DMS 273 (cell line): ENCODE measurements around the gene CCDC13.

Source experiments
- DNase-seq: peaks from one replicate; lab custom pipeline; 2025; ENCODE audit not compliant: unreplicated experiment; lab: John Stamatoyannopoulos, UW

The CCDC13 gene

GRCh38 chr3:42799376-42799775 lies 26.3 kb upstream of the CCDC13 start:
- peak; percentile 4 for DNase-seq

- no peak for DNase-seq
These were observed 23.4 kb upstream of the CCDC13 start for GRCh38 chr3:42796332-42796885.

DNA sequence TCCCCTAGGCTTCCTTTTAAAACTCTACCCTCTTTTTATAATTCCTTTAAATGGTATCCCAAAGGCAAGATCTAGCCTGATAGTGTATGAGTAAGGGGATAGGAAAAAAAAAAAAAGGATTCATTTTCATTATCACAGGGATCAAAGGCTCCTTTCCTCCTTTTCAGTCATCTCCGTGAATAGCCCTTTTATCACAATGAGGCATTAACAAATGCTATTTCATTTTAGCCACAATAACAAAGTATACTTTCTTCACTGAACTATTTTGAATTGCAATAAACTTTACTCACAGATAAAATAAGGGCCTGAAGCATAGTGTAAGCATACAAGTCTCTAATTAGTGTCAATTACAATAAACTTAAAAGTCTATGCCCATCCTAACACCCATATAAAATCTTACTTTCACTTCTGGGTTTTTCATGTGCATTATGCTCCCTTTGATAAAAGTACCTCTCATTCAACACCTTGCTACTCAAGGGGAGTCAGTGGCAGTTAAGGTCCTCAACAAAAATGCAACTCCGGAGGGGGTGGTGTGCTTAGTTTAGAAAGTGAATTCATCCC lies 22.6 kb upstream of the CCDC13 start:
- no peak for DNase-seq

DNA sequence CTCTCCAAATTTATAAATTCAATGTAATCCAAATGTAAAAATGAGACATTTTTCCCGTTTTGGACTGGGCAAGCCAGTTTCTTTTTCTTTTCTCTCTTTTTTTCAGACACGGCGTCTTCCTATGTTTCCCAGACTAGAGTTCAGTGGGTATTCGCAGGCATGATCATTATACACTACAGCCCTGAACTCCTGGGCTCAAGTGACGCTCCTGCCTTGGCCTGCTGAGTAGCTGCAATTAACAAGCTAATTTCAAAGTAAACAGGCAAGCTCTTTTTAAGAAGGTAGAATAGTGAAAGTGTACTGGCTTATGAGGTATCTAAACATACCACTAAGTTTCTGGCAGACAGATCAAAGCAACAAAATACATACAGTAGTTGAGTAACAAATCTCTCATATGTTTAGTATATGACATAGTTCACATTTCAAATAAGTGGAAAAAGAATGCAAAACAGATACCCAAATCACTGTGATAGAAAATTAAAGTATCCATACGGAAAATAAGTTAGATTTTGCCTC lies 17.7 kb upstream of the CCDC13 start:
- no peak for DNase-seq

- no peak for DNase-seq
These were observed 13.6 kb upstream of the CCDC13 start for GRCh38 chr3:42786631-42787030.

GRCh38 chr3:42786212-42786611 lies 13.2 kb upstream of the CCDC13 start:
- no peak for DNase-seq

DNA sequence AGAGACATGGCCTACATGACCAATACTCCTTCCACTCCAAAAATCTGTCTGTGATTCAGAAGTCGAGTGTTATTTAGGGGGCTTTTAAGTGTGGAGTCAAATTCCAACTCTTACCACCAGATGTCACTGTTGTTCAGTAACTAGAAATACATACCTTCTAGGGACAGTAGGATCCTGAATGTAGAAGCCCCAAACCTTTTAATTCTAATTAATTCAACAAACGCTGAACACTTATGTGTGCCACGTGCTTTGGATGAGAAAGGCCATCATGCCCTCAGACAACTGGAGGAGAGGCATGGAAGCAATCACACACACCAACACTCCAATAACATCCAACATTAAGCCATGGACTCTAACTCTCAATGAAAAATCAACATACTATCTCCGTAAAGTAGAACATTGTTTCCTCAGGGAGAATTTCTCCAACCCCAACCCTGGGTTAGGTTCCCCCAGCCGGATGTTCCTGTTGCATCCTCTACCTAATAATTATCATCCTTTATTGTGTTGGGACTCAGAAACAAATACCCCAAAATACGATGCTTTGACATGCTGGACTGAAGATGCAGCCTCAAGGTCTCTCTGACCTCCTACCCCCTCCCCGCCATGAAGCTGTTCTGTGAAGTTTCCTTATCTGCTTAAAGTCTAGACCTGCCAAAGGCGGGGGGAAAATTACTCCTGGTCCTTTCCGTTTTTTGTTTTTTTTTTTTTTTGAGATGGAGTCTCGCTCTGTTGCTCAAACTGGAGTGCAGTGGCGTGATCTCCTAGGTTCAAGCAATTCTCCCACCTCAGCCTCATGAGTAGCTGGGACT lies 8.0 kb upstream of the CCDC13 start:
- peak; percentile 80 for DNase-seq

- DNase-seq, result no peak
These were observed 7.3 kb upstream of the CCDC13 start for GRCh38 chr3:42780398-42780797.

DNA sequence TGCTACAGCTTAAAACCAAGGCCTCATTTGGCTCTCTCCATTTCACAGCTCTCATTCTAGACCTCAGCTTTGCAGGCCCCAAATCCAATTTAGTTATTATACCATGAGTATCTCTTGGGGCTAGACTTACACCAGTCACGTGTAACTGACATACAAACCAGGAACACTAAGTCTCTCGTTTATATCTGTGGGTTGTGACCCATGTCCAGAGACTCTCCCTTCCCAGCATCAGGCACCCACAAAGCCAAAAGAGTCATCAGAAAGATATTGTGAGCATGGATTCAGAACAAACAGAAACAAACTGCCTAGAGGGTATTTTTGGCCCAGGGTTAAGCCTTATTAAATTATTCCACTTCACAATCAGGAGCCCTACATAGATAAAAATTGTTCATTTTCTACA lies 5.6 kb upstream of the CCDC13 start:
- DNase-seq, result no peak

- DNase-seq, result no peak
These were observed 327 bp upstream of the CCDC13 start for GRCh38 chr3:42773409-42773751.

GRCh38 chr3:42771271-42771670 lies 1.8 kb downstream of the CCDC13 start:
- DNase-seq, result no peak

DNA sequence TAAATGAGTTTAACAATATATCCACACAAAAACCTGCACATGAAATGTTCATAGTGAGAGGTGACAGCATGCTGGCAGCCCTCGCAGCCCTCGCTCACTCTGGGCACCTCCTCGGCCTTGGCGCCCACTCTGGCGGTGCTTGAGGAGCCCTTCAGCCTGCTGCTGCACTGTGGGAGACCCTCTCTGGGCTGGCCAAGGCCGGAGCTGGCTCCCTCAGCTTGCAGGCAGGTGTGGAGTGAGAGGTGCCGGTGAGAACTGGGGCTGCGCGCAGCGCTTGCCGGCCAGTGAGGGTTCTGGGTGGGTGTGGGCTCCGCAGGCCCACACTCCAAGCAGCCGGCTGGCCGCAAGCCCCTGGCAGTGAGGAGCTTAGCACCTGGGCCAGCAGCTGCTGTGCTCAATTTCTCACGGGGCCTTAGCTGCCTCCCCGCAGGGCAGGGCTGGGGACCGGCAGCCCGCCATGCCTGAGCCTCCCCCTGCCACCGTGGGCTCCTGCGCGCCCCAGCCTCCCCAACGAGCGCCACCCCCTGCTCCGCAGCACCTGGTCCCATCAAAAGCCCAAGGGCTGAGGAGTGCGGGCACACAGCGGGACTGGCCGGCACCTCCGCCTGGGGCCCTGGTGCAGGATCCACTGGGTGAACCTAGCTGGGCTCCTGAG lies 3.4 kb downstream of the CCDC13 start:
- DNase-seq, result no peak

DNA sequence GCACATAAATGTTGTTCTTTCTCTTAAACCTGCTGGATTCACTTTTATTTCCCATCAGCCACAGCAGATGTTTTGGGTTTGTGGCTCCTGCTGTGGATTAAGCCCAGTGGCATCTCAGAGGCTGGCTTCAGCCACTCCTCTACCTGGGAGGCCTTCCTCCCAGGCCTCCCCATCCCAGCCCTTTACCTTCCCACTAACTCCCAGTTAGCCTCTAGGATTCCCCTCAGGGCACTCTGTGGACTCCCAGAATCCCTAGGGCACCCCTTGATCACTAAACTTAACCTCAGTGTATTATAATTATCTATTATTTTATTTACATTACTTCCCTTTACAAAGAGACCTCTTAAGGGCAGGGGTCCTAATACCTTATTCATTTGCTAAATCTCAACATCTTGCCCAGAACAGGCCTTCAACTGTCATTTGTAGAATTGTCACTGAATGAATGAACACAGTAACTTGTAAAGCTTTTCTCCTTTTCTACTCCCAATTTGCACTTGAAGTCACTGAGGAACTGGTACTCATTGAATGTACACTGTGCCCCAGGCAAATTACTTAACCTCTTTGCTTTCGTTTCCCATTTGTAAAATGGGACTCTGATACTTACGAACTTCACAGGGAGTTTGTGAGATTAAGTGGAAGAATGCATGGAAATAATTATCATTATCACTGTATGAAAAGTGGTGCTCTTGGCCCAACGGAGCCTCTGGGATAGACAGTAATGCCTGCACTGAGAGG lies 8.3 kb downstream of the CCDC13 start:
- DNase-seq, result no peak

DNA sequence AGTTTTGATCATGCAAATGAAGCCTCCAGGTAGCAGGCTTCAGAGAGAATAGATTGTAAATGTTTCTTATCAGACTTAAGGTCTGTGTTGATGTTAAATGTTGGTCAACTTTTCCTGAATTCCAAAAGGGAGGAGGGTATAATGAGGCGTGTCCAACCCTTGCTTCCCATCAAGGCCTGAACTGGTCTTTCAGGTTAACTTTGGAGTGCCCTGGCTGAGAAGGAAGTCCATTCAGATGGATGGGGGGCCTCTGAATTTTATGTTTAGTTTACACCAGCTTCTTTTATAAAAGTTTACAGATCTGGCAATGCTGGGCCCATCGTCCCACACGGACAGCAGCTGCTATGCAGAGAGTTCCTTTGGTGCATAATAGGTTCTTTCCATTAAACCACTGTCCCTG lies 8.9 kb downstream of the CCDC13 start:
- no peak for DNase-seq

- DNase-seq, result no peak
These were observed 10.0 kb downstream of the CCDC13 start for GRCh38 chr3:42763021-42763420.

DNA sequence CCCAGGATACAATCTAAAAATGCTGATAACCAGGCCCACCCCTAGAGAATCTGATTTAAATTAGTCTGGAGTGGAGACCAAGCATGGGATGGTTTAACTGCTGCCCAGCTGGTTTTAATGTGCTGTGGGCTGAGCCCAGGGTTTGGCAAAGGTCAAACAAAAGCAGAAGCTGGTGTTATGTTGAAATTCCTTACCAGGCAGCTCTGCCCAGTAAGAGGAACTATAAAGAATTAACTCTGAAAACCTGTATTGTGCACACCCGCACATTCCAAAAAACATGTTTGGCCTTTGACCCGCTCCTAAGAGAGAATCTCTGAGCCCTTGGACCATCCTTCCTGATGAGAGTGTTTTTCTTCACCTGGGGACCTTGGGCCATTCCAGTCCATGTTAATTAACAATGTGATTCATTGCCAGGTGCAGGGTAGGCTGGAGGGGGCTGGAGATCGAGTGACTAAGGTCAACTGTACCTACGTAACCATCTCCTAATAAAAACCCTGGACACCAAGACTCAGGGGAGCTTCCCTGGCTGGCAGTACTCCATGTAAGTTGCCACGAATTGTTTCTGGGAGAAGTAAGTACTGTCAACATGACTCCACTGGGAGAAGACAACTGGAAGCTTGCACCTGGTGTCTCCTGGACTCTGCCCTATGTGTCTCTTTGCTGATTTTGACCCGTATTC lies 10.9 kb downstream of the CCDC13 start:
- no peak for DNase-seq

GRCh38 chr3:42758126-42758525 lies 14.9 kb downstream of the CCDC13 start:
- no peak for DNase-seq

GRCh38 chr3:42756681-42757213 lies 16.3 kb downstream of the CCDC13 start:
- no peak for DNase-seq

GRCh38 chr3:42755681-42756578 lies 17.1 kb downstream of the CCDC13 start:
- DNase-seq, result peak; percentile 43
